ENCODE results near the gene SLC17A1. TPM values are rescaled to one million over a fixed set of nuclear protein-coding genes. Genes with fewer than 3 reads are reported as not detected.

The SLC17A1 gene
- total RNA-seq, 1 donor from 2014 or later: not detected

- H3K27me3 Mint-ChIP-seq (ENCODE audit: low read depth): peaks cover 6% of the 10 kb centered on the region
- H3K4me1 Mint-ChIP-seq (ENCODE audit: low read depth): no peaks in the 10 kb centered on the region
- DNase-seq (ENCODE audit: low spot score): no peak
- no peak overlapping the region for H3K27ac Mint-ChIP-seq (ENCODE audit: unreplicated experiment)
- no peak for TF ChIP-seq CTCF (IDR thresholded peaks at IDR 0.05)
- H3K4me3 Mint-ChIP-seq (ENCODE audit: unreplicated experiment): no peak overlapping the region
- peaks cover 5% of the 10 kb centered on the region for H3K9me3 Mint-ChIP-seq (ENCODE audit: low read depth)
- H3K36me3 Mint-ChIP-seq (ENCODE audit: low read depth): no peaks in the 10 kb centered on the region
These were observed 83.8 kb downstream of the SLC17A1 start for GRCh38 chr6:25748049-25748448.

GRCh38 chr6:25747477-25747876, 84.4 kb downstream of the SLC17A1 start:
- no peaks in the 10 kb centered on the region for H3K36me3 Mint-ChIP-seq (ENCODE audit: low read depth)
- peaks cover 6% of the 10 kb centered on the region for H3K27me3 Mint-ChIP-seq (ENCODE audit: low read depth)

GRCh38 chr6:25746968-25747367, 84.9 kb downstream of the SLC17A1 start:
- Mint-ChIP-seq H3K4me1 (ENCODE audit: low read depth) (no peaks in the 10 kb centered on the region), H3K27me3 (ENCODE audit: low read depth) (peaks cover 6% of the 10 kb centered on the region), H3K36me3 (ENCODE audit: low read depth) (no peaks in the 10 kb centered on the region), H3K9me3 (ENCODE audit: low read depth) (peaks cover 5% of the 10 kb centered on the region), H3K4me3 (ENCODE audit: unreplicated experiment) (no peak overlapping the region), H3K27ac (ENCODE audit: unreplicated experiment) (no peak overlapping the region)
- DNase-seq (ENCODE audit: low spot score): no peak
- TF ChIP-seq CTCF (IDR thresholded peaks at IDR 0.05): no peak

More at GRCh38 chr6:25747477-25747876, 84.4 kb downstream of the SLC17A1 start:
- no peak for DNase-seq (ENCODE audit: low spot score)
- no peak for TF ChIP-seq CTCF (IDR thresholded peaks at IDR 0.05)
- H3K4me1 Mint-ChIP-seq (ENCODE audit: low read depth): no peaks in the 10 kb centered on the region
- H3K9me3 Mint-ChIP-seq (ENCODE audit: low read depth): peaks cover 5% of the 10 kb centered on the region
- no peak overlapping the region for H3K27ac Mint-ChIP-seq (ENCODE audit: unreplicated experiment)
- no peak overlapping the region for H3K4me3 Mint-ChIP-seq (ENCODE audit: unreplicated experiment)

- Mint-ChIP-seq H3K27me3 (ENCODE audit: low read depth) (peaks cover 6% of the 10 kb centered on the region), H3K36me3 (ENCODE audit: low read depth) (no peaks in the 10 kb centered on the region), H3K9me3 (ENCODE audit: low read depth) (peaks cover 5% of the 10 kb centered on the region), H3K4me1 (ENCODE audit: low read depth) (no peaks in the 10 kb centered on the region), H3K27ac (ENCODE audit: unreplicated experiment) (no peak overlapping the region), H3K4me3 (ENCODE audit: unreplicated experiment) (no peak overlapping the region)
- no peak for TF ChIP-seq CTCF (IDR thresholded peaks at IDR 0.05)
- no peak for DNase-seq (ENCODE audit: low spot score)
These were observed 86.0 kb downstream of the SLC17A1 start for GRCh38 chr6:25745836-25746235.

GRCh38 chr6:25743868-25744267, 88.0 kb downstream of the SLC17A1 start:
- Mint-ChIP-seq H3K4me3 (ENCODE audit: unreplicated experiment) (no peak overlapping the region), H3K27me3 (ENCODE audit: low read depth) (peaks cover 6% of the 10 kb centered on the region), H3K27ac (ENCODE audit: unreplicated experiment) (no peak overlapping the region), H3K36me3 (ENCODE audit: low read depth) (no peaks in the 10 kb centered on the region), H3K4me1 (ENCODE audit: low read depth) (no peaks in the 10 kb centered on the region), H3K9me3 (ENCODE audit: low read depth) (peaks cover 5% of the 10 kb centered on the region)
- DNase-seq (ENCODE audit: low spot score): no peak
- TF ChIP-seq CTCF (IDR thresholded peaks at IDR 0.05): no peak

Measured in chondrocyte (in vitro differentiated cells).